Right lobe of liver (tissue), 6 donors: Measurements from ENCODE around the gene XCR1. TPM values are rescaled to one million over a fixed set of nuclear protein-coding genes. Genes with fewer than 3 reads are reported as not detected.

Source experiments
- ATAC-seq, 4 donors: fragments of 200-7000 bp; cut with Tn5 transposase; one replicate each; pipeline ENCODE4 v1.9.1; 2020; ENCODE audit warnings: mild to moderate bottlenecking in 4 of 4, moderate library complexity in 4 of 4
- DNase-seq, 3 donors: peaks; one replicate each; pipeline ENCODE4 v3.0.0-alpha.2; 2020
- H3K27ac ChIP-seq, 3 donors: fragments of 200-600 bp; one replicate each; pipeline ENCODE4 v1.8.0; 2022
- H3K27me3 ChIP-seq, 2 donors: fragments of 200-600 bp; one replicate each; pipeline ENCODE4 v1.8.0; 2022
- H3K36me3 ChIP-seq, 4 donors: fragments of 200-600 bp; sonication (generic) in 1 of 4; one replicate each; pipeline versions ENCODE4 v1.5.1 to v1.8.0; 2017 to 2022; ENCODE audit warnings: control low read depth in 1 of 4
- H3K4me1 ChIP-seq, 4 donors: fragments of 200-600 bp; sonication (generic) in 1 of 4; one replicate each; pipeline versions ENCODE4 v1.5.1 to v1.8.0; 2017 to 2022; ENCODE audit warnings: control low read depth in 1 of 4
- H3K4me3 ChIP-seq, 3 donors: fragments of 200-600 bp; one replicate each; pipeline ENCODE4 v1.8.0; 2022
- H3K9me3 ChIP-seq, 4 donors: fragments of 200-600 bp; sonication (generic) in 1 of 4; one replicate each; pipeline versions ENCODE4 v1.5.1 to v1.8.0; 2017 to 2022; ENCODE audit warnings: control low read depth in 1 of 4
- POLR2A ChIP-seq: fragments of 450-650 bp; IDR thresholded peaks from one replicate; pipeline ENCODE4 v1.6.1; 2017; ENCODE audit warnings: antibody characterized with exemption, mild to moderate bottlenecking
- whole genome bisulfite sequencing: methylation state at CpG from one replicate; pipeline ENCODE4 v1.1.6; 2018; ENCODE audit warnings: low coverage, low lambda C conversion rate; ENCODE audit not compliant: insufficient coverage; ENCODE audit errors: missing lambda C conversion rate; 5-methylcytosine and 5-hydroxymethylcytosine counted together
- intact Hi-C, 2 donors: fragments of 100-400 bp; cut with DNase I; formaldehyde crosslinking; loops; one replicate each; pipeline versions ENCODE4 v1.11.2 to v1.14.1; 2022
- long read RNA-seq: library from polyadenylated mRNA; unstranded; transcript quantifications from one replicate; pipeline ENCODE4 v2.0.0, GENCODE V29; 2019
- total RNA-seq, 6 experiments: library from RNA; depleted of rRNA in 2 of 6; stranded (reverse); fragments of >200 nt in 2 of 6; fragmentation: NEBNext Ultra II Directional in 3 of 6; extraction: Animal tissue kit (Norgen Biotek cat#: 25700) in 3 of 6; gene quantifications; one replicate each; pipeline versions ENCODE4 v1.1.0 to v1.2.4, GENCODE V29; 2016 to 2023
- TF ChIP-seq, protein P1 (sequence below), 4 donors: fragments of 200-600 bp in 3 of 4; fragments of 450-650 bp in 1 of 4; IDR thresholded peaks; one replicate each; pipeline versions ENCODE4 v1.5.1 to v1.8.0; 2016 to 2022; ENCODE audit warnings: antibody characterized with exemption in 4 of 4, mild to moderate bottlenecking in 2 of 4
- donor health status: DM: no; HTN: yes; CAD: no.
- donor health status: DM: no; HTN: no; CAD: no.
- donor health status: DM: no; HTN: no; CAD: no.
- donor health status: DM: no; HTN: yes; CAD: no.
- donor health status: DM: no; HTN: yes; CAD: no.

Gene XCR1
- total RNA-seq, result under 1 TPM in 3 of 6 experiments, not detected in 3; 0.02 to 0.06 (median 0.04) TPM
- long read RNA-seq, result 0 reads

- Histone ChIP-seq H3K36me3 (no peaks in the 10 kb centered on the region), H3K4me1 (no peaks in the 10 kb centered on the region), H3K9me3 (peaks cover 0 to 5% (median 2%) of the 10 kb centered on the region in 4 donors), H3K27me3 (no peaks in the 10 kb centered on the region), H3K4me3 (no peak within 1 kb of the TSS), H3K27ac (no peak within 1 kb of the TSS)
- intact Hi-C loops, result no loop called here
- ATAC-seq (no peak), DNase-seq (no peak)
- no peak for TF ChIP-seq POLR2A
- TF ChIP-seq, protein P1, sequence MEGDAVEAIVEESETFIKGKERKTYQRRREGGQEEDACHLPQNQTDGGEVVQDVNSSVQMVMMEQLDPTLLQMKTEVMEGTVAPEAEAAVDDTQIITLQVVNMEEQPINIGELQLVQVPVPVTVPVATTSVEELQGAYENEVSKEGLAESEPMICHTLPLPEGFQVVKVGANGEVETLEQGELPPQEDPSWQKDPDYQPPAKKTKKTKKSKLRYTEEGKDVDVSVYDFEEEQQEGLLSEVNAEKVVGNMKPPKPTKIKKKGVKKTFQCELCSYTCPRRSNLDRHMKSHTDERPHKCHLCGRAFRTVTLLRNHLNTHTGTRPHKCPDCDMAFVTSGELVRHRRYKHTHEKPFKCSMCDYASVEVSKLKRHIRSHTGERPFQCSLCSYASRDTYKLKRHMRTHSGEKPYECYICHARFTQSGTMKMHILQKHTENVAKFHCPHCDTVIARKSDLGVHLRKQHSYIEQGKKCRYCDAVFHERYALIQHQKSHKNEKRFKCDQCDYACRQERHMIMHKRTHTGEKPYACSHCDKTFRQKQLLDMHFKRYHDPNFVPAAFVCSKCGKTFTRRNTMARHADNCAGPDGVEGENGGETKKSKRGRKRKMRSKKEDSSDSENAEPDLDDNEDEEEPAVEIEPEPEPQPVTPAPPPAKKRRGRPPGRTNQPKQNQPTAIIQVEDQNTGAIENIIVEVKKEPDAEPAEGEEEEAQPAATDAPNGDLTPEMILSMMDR (IDR thresholded peaks at IDR 0.05), result no peak
- 100% methylated on average over 3 of the region's 3 CpGs for WGBS
These were observed at the start of gene XCR1 for GRCh38 chr3:46027021-46027705. TSS of gene XCR1 (minus strand) at chr3:46027483. CDS start at chr3:46021947, 5,536 bp downstream.

GRCh38 chr3:46076606-46077005 lies 49.3 kb upstream of the XCR1 start:
- intact Hi-C loops, result loop anchor here (5.0 kb wide), 2 partner anchors 134 to 139 kb away; partner anchors contain the start of gene CXCR6 (in 1 of the 2)
- TF ChIP-seq POLR2A, result no peak
- TF ChIP-seq, protein P1 (IDR thresholded peaks at IDR 0.05), result peak in 2 of 4 donors; percentile 23 to 33
- no peak overlapping the region for H3K4me3 ChIP-seq
- H3K9me3 ChIP-seq, result no peaks in the 10 kb centered on the region
- H3K27ac ChIP-seq, result no peak overlapping the region
- DNase-seq, result no peak
- no peaks in the 10 kb centered on the region for H3K36me3 ChIP-seq
- ATAC-seq, result peak in 1 of 4 donors; percentile 26
- H3K4me1 ChIP-seq, result no peaks in the 10 kb centered on the region
- H3K27me3 ChIP-seq, result no peaks in the 10 kb centered on the region

GRCh38 chr3:46075816-46076215 lies 48.5 kb upstream of the XCR1 start:
- DNase-seq (no peak), ATAC-seq (no peak)
- no peaks in the 10 kb centered on the region for H3K9me3 ChIP-seq
- H3K4me1 ChIP-seq, result no peaks in the 10 kb centered on the region
- no peak overlapping the region for H3K27ac ChIP-seq
- no peaks in the 10 kb centered on the region for H3K27me3 ChIP-seq
- intact Hi-C loops, result loop anchor here (5.0 kb wide), 2 partner anchors 134 to 139 kb away; partner anchors contain the start of gene CXCR6 (in 1 of the 2)
- no peak for TF ChIP-seq POLR2A
- TF ChIP-seq, protein P1 (IDR thresholded peaks at IDR 0.05), result no peak
- 100% methylated on average over 1 of the region's 1 CpG for WGBS
- H3K4me3 ChIP-seq, result no peak overlapping the region
- H3K36me3 ChIP-seq, result no peaks in the 10 kb centered on the region

- Histone ChIP-seq H3K9me3 (no peaks in the 10 kb centered on the region), H3K27me3 (no peaks in the 10 kb centered on the region), H3K36me3 (no peaks in the 10 kb centered on the region), H3K4me1 (peaks cover 0 to 8% (median 0%) of the 10 kb centered on the region in 4 donors), H3K4me3 (no peak overlapping the region), H3K27ac (no peak overlapping the region)
- DNase-seq (no peak), ATAC-seq (no peak)
- no peak for TF ChIP-seq POLR2A
- TF ChIP-seq, protein P1 (IDR thresholded peaks at IDR 0.05), result no peak
- intact Hi-C loops, result no loop called here
- WGBS, result 49% methylated on average over 2 of the region's 2 CpGs
These were observed 44.1 kb upstream of the XCR1 start for GRCh38 chr3:46071222-46071858.
